ENCODE results near the gene MDH1.

Gene MDH1

DNA sequence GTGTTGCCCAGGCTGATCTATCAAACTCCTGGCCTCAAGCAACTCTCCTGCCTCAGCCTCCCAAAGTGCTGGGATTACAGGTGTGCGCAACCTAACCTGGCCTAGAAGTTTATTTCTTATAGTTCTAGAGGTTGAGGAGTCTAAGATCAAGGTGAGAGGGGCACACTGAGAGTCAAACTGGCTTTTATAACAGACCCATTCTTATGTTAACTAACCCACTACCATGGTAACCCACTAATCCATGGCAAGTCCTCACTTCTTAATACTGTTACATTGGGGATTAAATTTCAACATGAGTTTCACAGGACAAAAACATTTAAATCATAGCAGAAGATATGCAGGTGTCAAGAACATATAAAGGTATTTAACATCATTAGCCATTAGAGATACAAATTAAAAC, 50.6 kb downstream of the MDH1 start:
- no peak for DNase-seq

DNA sequence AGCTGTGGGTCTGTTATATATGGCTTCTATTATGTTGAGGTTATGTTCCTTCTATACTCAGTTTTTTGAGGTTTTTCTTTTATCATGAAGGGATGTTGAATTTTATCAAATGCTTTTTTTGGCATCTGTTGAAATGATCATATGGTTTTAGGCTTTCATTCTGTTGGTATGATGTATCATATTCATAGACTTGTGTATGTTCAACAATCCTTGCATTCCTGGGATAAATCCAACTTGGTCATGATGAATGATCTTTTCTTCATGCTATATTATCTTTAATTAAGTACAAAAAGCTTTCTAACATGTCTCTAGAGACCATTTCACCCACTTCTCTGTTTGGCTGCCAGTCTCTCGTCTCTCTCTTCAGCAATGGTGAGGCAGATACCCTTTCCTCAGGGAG, 54.2 kb downstream of the MDH1 start:
- DNase-seq, result no peak

DNA sequence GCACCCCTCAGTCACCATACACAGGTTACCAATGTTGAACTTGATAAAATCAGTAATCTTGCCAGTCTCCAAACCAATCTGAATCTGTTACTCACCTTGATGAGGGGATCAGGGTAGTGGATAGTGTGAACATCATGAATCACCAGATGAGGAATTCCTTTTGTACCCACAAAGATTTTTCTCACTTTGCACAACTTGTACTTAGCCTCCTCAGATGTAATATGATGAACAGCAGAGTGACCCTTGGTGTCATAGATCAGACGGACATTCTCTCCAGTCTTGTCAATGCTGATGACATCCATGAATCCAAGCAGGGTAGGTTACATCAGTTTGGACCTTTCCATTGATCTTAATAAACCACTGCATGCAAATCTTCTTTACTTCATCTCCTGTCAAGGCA, 54.7 kb downstream of the MDH1 start:
- DNase-seq, result no peak

DNA sequence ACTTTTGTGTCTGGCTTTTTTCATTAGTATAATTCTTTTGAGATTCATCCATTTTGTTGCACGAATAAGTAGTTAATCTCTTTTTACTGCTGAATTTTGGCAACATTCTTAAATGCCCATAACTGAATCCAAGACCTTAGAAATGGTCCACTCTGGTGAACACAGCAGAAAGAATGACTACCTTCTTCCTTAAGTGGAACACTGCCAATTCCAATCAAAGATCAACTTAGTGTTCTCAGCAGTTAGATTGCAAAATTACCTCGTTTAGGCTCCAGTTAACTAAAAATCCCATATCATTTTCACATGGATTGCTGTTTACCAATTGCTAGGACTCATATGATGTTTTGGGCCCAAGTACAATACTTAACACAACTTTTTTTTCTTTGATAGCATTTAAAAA, 59.9 kb downstream of the MDH1 start:
- no peak for DNase-seq

DNA sequence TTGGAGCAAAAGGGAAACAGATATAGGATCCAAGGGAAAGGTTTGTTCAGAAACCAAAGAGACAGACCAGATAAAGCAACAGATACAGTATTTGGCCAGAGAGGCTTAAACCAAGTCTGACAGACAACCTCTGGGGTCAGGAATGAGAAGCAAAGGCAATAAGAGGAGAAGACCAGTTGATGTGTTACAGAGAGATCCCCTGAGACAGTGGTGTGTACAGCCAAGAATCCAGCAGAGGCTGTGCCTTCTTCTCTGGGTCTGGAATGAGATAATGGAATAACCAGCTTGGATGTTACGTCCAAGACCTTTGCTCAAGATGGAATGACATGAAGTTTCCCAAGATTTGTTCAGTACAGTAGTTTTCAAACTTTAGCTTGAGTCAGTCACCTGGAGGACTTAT, 61.1 kb downstream of the MDH1 start:
- no peak for DNase-seq

DNA sequence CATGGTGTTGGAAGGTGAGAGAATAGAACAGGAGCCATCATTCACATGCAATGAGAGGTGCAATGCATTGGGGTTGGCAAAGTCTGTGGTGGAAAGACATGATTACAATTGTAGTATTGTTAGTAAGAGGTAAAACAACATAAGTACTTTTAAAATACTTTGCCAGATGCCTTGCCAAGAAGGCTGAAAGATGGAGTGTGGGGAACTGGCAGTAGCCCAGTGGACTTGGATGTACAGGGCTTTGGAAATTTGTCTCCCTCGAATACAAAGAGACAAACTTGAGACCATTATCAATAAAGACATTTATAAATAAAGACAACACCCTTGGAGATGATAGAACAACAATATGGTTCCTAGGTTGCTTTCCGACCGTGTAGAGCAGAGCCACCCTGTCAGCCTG, 62.0 kb downstream of the MDH1 start:
- DNase-seq, result no peak

DNA sequence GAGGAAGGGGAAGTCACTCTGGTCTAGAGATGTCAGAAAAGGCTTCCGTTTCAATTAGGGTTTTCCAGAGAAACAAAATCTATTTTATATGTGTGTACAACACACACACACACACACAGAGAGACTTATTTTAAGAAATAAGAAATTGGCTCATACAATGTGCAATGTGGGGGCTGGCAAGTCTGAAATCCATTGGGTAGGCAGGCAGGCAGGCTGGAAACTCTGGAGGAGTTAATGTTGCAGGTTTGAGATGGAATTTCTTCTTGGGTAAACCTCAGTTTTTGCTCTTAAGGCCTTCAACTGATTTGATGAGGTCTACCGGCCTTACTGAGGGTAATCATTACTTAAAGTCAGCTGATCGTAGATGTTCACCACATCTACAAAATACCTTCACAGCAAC, 62.6 kb downstream of the MDH1 start:
- no peak for DNase-seq

DNA sequence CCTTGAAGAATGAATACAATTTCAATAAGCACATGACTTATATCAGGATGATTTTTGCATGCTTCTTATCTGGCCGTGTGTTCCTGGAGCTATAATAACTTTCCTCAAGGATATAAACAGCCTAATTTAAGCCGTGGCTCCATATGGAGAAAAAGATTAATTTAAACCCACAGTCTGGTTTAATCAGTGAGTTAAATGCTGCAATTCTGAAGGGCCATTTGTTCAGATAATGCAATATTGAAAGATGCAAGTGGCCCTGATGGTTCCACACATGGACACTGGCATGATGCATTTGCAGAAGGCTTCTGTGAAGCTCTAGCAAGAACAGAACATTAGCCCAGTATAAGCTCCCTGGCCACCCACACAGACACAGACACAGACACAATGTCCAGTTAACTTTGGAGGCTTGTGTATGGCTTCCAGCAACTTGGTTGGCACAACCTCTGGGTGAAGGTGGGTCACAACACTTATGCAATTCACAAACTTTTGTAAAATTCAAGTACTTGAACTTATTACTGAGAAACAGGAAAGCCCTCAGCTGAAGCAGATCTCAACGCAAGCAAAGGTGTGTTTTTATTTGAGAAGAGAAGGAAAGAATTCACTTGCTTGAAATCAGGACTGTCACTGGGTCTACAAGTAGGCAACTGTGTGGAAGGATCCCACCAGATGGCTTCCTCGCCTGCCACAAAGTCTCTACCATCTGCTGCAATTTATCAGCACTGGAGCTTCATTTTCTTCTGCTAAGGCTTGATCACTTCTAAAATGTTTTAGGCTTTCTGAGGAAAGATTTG, 63.3 kb downstream of the MDH1 start:
- DNase-seq, result no peak

DNA sequence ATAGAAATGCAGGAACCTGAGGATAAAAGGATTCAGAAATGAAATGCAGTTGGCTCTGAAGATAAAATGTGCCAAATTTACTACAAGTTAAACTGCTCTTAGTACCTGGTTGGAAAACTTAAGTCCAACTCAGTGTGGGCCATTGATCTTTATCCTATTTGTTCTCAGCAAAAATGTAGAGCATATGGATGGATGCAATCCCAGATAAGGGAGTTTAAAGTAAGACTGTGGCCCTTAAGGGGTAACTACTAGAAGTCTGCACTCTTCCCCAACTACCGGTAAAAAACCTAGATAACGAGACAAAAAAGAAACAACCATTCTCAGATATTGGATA, 63.9 kb downstream of the MDH1 start:
- no peak for DNase-seq

DNA sequence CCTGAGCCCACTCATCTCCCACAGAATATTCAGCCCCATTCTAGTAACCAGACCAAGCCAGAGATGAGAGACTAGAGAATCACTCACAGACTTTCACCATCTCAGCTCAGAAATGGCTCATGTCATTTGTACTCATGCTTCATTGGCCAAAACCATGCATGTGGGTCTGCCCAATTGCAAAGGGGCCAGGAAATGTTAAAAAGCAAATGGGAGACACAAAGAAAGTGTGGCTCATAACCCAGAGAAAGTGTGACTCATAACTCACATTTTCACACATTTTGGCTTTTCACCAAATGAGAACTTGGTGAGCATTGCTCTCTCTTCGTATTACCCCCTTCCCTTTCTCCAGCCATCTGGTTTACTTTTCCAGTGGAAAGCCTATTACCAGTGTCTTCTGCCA, 66.2 kb downstream of the MDH1 start:
- no peak for DNase-seq
